HL-60/S4 (cell line): Measurements from ENCODE around the gene SPRR5.

Experiments
- in situ Hi-C: fragments of 300-500 bp; cut with MboI; formaldehyde crosslinking; loops from 2 replicates; pipeline ENCODE4 v1.14.3; 2022; ENCODE audit warnings: low sequenced_read_pairs

SPRR5 gene

DNA sequence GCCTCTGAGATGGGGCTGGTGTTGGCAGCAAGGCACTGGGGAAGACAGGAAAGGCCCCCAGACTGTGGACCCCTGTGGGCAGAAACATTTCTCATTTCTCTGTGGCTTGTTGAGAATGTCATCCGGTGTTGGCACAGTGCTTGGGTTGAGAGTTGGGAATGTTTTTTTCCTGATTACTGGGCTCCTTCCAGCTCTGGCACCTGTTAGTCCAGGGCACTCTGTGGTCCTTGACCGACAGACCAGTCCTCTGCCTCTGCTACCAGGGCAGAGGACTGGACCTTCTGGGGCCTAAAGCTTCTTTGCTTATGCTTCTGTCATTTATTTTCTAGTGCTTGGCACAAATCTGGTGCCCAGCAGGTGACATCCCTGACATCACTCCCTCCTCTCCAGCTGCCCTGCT lies 4.8 kb upstream of the SPRR5 start:
- in situ Hi-C loops, result no loop called here

DNA sequence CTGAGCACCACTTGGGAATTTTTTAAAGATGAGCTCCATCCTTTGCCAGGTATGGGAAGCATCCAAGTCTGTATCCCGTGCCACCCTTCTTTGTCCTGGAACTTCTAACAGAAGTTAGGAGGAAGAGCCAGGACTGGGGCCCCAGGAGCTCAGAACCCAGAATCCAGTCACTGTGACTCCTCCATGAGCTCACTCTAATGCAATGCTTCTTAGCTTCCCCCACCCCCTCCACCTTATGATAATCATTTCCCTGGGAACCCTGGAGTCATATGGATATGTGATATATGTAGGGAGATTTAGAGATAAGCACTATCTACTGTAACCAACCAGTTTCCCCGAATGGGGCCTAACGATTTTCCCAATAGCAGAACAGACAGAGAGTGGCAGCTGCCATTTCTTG lies 758 bp upstream of the SPRR5 start:
- in situ Hi-C loops, result no loop called here

DNA sequence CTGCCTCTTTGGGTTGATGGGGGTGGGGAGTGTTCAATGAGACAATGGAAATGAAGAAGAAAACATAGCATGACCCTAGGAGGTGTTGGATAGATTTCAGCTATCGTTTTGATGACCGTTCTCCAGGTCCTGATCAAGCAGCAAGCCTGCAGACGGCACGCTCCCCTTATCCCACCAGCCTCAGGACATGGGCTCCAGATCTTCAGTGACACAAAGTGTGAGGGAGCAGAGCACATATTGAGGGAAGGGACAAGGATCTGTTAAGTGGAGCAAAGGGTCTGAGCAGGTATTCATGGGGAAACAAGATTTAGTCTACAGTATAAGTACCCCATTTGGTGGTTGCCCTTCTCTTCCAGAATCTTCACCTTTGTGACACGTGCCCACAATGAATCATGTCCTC lies 4.7 kb downstream of the SPRR5 start:
- in situ Hi-C loops, result no loop called here

DNA sequence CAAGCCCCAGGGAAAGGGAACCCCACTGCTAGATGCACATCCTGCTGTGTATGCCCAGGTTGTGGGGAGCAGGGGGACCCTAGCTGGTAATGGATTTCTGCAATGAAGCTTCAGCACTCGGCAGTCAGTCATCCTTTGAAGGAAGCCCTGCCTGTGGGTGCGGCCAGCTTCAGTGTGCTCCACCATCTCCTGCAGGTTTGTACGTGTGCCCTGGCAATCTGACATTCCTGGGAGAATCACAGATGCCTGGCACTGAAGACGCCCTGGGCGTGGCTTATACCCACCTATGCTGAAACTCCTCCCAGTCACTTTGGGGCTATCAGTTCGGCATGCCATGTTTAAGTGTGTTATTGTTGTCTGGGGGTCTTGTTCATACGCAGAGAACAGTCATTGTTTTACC lies 6.8 kb downstream of the SPRR5 start:
- in situ Hi-C loops, result no loop called here

DNA sequence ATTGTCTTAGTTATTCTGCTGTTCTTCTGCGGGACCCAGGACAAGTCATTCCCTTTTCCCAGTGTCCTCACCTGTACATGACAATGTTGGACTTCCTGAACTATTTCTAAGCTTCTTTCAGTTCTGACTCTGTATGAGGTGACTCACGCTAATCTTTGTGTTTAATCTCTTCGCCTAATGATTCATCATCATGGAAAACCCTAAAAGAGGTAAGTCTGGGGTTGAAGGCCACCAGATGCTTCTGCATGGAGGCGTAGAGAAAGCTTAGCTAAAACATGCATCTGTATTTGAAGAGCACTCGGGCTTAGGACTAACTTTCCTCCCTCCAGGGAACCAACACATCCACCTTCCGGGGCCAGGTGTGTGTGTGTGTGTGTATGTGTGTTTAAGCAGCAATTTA lies 7.4 kb downstream of the SPRR5 start:
- in situ Hi-C loops, result no loop called here

DNA sequence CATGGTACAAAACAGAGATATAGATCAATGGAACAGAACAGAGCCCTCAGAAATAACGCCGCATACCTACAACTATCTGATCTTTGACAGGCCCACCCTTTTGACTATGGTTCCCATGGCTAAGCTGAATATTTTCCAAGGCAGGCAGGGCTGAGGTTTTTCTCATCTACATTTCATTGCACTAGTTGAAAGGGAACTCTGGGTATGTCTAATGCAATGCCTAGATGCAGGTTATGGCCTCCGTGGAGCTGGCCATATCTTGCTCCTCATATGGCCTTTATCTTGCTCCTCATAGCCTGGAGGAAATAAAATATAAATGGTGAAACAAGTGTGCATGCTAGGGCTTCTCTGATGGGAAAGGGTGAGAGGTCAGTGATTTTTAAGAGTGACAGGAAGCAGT lies 10.6 kb downstream of the SPRR5 start:
- in situ Hi-C loops, result no loop called here

DNA sequence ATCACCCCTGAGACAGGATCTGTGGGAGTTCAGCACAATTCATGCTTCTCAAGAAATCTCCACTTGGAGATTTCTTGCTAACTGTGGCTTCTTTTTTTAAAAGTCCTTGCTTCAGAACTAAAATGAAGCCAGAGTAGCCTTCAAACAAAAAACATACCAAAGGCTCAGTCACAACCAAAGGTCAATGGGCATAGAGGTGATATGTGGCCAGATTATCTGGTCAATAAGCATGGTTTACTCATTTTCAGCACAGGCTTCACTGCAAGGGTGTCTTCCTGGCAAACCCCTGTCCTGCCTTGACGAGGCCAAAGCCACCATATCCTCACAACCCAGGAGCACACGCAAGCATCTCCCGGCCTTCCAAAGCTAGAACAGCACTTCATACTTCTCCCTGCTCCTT lies 12.3 kb downstream of the SPRR5 start:
- in situ Hi-C loops, result no loop called here

DNA sequence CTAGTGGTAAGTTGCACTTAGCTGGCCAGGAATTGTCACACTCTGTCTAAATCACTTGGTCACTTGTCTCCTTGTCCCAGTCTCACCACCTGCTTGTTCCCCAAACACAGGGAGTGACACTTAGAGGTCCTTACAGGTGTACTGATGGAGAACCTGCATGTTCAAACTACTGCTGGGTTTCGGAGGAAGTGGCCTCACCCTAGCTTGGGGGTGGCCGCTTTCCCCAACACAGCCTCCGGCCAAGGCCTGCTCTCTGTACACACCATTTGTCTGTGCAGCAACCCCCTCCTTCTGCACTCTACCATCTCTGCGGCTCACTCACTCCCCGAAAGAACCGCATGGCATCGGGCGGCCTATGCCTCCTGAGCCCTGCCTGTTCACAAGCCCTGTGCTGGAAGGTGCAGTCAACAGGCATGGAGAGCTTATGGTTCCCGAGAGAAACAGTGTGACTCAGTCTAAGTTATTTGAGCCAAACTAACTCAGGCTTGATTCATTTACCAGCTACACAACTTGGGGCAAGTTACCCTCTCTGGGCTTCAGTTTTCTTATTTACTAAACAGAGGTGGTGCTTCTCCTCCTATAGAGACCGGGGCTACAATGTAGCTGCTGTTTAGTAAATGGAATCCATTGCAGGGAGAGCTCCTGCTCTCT lies 12.9 kb downstream of the SPRR5 start:
- in situ Hi-C loops, result no loop called here

DNA sequence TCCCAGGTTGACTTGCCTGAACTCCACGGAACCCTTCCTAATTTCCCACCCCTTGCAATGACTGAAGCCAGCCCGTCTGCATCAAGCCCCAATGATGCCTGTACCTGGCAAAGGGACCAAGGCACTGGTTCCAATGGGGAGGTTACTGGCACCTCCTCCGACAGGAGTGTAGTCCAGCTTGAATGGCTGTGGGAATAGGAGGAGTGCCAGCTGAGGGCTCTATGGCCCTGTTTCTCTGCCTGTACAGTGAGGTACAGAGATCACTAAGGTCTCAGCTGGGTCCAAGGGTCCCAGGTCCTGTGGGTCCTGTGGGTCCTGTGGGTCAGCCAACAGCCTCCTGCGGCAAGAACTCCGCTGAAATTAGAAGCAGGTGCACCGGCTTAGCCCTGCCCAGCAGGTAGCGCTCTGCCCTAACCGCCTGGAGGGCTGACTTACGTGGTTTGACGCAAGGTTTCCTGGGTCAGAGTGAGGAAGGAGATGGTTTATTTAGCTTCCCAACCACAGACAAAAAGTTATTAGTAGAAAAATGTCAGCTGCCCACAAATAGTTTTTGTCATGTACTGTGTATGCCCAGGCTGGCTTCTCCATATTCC lies 13.5 kb downstream of the SPRR5 start:
- in situ Hi-C loops, result no loop called here

DNA sequence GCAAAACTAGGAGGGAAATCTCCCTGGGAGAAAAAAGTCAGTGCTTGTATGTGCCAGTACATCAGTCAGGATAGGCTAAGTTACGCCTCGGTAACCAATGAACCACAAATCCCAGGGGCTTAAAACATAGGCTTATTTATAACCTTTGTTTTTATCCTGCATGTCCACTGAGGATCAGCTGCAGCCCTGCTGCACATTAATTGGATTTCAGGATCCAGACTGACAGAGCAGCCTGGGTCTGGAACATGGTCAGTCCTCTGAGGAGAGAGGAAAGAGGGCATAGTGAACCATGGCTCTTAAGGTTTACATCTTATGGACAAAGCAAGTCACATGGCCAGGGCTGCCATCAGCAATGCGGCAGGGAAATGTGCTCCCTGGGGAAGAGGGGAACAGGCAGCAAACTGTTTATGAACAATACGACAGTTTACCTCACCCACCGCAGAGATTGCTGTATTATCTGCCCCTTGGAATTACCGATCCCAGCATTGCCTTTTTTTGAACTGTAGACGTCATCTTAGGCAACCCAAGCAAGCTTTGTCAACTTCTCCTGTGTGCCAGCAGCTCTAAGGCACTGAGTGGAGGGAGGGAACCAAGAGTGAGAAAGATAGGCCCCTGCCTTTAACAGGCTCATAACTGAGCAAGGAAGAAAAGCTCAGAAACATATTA lies 14.4 kb downstream of the SPRR5 start:
- in situ Hi-C loops, result no loop called here

DNA sequence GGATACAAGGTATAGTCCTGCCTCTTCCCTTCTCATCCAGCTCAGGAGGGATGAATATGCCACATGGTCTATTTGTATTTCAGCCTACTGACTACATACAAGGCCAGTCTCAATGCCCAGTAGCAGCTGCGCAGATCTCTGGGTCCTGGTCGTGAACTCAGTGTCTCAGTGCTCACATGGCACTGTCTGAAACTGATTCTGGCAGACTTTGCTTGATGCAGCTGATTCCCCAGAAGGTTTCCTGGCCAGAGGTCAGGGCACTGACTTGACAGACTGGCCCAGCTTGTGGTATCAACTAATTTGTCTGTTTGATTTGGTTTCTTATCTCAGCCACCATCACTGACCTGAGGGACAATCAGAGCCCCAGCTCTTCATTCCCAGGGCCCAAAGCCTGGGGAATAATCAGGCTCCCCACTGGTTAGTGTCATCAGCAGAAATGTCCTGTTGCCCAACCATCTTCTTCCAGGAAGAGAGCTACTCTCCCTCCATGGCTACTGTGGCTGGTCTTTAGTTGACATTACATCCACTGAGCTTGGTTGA lies 15.9 kb downstream of the SPRR5 start:
- in situ Hi-C loops, result no loop called here

DNA sequence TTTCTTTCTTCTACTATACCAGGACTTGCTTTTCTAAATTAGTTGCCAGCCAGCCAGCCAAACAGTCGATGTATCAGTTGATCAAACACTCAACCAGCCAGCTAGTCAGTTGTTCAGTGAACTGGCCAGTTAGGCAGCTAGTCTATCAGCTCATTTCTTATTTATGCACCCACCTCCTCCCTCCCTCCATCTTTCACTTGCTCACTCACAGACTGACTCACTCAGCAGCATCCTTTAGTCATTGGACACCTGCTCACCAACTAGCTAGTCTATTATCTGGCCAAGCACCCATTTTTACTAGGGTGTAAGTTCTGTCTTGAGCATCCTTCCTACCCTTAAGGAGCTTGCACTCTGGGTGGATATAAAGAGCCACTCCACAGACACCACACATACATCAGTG lies 17.5 kb downstream of the SPRR5 start:
- in situ Hi-C loops, result no loop called here

DNA sequence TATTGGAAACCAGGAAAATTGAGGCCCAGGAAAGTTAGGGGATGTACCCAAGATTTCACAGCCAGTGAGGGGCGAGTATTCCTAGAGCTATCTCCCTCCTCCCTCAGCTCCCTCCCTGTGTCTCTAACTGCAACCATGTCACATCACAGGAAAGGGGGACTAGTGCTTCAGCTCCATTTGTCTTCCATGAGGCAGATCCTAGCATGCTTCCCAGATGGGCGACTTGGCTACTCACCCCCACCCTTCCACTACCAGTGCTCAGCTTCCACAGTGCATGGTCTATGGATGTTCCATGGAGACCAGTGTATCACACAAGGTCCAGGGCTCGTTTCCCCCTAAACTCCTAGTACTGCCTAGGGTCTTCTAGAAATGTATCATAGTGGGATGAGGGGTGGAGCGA lies 18.8 kb downstream of the SPRR5 start:
- in situ Hi-C loops, result no loop called here

DNA sequence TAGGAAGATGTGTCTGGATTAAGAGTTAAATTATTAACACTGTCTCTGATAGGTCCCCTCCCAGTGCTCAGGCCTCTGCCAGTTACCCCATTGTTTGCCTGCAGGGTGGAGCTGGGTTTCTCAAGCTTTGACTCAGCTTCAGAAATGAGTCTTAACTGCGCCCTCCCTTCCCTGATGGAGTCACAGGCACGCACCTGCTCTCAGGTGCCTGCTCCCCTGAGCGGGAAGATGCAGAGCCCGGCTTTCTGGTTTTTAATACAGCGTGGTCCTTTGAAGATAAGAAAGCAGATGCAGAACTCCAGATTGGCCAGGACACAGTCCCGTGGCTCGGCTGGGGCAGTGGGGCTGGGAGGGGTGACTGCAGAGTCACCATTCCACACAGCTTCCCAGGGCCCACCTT lies 20.2 kb downstream of the SPRR5 start:
- in situ Hi-C loops, result no loop called here

DNA sequence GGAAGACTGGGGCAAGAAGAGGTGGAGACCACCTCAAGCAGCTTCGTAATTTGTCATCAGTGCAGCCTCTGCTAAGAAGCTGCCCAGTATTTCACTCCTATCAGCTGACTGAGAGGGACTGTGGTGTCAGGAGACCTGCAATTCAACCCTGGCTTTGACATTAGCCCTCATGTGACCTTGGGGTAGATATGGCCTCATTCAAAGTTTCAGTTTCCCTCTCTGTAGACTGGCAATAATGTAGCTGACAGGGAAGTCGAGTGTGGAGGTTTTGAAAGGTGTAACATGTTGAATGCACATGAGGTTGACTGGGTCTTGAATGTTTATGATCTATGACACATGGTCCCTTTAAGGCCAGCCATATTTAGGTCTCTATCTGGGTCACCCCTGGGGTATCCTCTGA lies 21.2 kb downstream of the SPRR5 start:
- in situ Hi-C loops, result no loop called here

DNA sequence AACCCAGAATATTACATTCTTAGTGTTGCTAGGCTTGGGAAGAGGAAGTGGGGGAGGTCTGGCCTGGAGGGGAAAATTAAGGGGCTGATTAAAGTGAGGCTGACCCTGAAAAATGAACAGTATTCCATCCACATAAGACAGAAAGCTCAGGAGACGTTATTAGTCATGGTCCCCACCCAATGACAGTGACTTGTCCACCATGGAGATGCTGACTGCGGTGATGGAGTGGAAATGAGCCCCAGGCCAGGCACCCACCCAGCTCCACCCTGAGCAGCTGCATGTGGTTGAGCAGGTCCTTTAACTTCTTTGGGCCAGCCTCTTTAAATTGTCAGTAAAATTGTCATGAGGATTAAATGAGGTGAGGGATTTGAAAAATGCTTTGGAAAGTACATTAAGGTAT lies 22.0 kb downstream of the SPRR5 start:
- in situ Hi-C loops, result no loop called here

DNA sequence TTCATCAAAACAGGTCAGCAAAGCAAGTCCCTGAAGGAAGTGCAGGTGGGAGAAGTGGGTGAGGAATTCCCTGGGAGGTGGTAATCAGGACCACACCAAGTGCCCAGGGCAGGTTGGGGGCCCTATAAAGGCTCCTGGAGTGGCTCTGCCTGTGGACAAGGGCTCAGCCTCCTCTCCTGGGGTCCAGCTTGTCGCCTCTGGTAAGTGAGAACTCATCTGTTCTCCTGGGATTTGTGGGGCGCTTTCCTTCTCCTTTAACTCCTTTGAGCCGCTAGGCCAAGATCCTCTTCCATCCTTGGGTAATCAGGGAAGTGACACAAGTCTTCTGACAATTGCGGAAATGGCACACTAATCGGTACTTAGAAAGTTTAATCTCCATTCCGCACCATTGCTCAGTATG lies 23.5 kb downstream of the SPRR5 start, which contains the start of gene SPRR4:
SPRR4 (plus strand) TSS at position 154 of the 400 bp plus-strand sequence. CDS start 1,243 bp downstream, outside the sequence.
- in situ Hi-C loops, result no loop called here

DNA sequence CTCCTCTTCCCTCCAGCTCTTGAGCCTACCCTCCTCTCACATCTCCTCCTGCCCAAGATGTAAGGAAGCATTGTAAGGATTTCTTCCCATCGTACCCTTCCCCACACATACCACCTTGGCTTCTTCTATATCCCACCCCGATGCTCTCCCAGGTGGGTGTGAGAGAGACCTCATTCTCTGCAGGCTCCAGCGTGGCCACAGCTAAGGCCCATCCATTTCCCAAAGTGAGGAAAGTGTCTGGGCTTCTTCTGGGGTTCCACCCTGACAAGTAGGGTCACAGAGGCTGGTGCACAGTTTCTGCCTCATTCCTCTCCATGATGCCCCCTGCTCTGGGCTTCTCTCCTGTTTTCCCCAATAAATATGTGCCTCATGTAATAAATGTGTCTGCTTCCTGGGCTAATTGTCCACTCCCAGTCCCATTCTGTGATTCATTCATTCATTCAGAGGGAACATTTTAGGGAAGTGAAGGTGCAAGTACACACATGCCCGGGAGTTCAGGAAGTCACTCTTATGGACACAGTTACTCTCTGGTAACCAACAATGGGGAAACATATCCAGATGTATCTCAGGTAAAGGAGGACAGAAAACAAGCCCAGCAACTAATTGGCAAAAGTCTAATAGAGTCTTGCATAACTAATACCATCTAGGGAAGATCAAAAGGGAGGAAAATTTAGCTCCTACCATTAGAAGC lies 25.3 kb downstream of the SPRR5 start:
- in situ Hi-C loops, result no loop called here

DNA sequence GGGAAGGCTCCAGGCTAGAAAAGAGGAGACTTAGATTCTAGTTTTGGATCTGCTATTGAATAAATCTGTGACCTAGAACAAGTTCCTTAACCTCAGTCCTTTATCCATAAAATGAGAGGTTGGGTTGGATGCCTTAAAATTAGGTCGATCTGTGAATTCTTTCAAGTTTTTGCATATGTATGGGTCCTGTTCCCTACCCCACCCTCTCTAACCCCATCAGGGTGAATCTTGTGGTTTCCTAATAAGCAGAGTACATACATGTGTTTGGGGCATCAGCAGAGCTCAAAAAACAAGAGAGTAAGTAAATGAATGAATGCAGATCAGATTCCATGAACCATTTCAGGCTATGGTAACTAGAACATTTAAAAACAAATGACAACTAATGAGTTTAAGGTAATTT lies 29.7 kb downstream of the SPRR5 start:
- in situ Hi-C loops, result no loop called here

DNA sequence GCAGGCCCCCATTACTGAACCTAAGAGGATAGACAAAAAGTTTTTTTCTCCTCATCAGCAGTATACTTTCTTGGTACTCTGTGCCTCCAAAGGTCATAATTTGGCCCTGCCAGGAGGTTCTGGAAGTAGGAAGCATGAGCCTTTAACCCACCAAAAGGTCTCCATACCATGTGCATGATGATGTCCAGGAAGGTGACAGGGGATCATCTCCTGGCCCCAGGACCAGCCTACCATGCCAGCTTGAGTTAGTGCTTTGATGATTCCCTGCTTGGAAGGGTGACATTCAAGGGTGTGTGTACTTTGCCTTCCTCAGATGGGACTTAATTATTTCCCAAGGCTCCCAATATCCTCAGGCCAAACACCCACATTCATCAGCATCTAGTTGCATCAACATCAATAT lies 30.6 kb downstream of the SPRR5 start:
- in situ Hi-C loops, result no loop called here

DNA sequence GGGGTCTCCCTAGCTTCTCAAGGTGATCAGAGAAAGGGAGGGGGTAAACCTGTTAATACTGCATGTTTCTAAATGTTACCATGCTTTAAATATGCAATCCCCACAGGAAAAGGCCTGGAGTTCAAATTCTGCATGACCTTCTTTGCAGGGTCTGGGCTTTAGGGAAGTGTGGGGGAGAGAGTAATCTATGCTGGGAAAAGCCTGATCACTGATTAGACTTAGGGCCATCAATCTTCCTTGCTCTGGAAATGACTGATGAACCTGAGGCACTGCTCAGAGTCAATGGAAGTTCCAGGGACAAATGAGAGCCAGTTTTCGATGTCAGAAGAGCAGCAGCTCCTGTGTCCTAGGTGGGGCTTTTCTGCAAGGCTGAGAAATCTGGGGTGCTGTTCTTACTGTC lies 33.7 kb downstream of the SPRR5 start:
- in situ Hi-C loops, result no loop called here
